Loucy (cell line): ENCODE results near the gene GALR2.

Experiments
- EZH2phosphoT487 ChIP-seq: fragments of 200-600 bp; IDR thresholded peaks from 2 replicates; pipeline ENCODE4 v1.6.1; 2018; ENCODE audit warnings: antibody characterized with exemption, mild to moderate bottlenecking, moderate library complexity, borderline replicate concordance
- TF ChIP-seq, protein P1 (sequence below): fragments of 200-600 bp; sonication (generic); conservative IDR thresholded peaks from 2 replicates; pipeline ENCODE4 v1.5.1; 2014; ENCODE audit warnings: mild to moderate bottlenecking, antibody characterized with exemption, low read length

DNA sequence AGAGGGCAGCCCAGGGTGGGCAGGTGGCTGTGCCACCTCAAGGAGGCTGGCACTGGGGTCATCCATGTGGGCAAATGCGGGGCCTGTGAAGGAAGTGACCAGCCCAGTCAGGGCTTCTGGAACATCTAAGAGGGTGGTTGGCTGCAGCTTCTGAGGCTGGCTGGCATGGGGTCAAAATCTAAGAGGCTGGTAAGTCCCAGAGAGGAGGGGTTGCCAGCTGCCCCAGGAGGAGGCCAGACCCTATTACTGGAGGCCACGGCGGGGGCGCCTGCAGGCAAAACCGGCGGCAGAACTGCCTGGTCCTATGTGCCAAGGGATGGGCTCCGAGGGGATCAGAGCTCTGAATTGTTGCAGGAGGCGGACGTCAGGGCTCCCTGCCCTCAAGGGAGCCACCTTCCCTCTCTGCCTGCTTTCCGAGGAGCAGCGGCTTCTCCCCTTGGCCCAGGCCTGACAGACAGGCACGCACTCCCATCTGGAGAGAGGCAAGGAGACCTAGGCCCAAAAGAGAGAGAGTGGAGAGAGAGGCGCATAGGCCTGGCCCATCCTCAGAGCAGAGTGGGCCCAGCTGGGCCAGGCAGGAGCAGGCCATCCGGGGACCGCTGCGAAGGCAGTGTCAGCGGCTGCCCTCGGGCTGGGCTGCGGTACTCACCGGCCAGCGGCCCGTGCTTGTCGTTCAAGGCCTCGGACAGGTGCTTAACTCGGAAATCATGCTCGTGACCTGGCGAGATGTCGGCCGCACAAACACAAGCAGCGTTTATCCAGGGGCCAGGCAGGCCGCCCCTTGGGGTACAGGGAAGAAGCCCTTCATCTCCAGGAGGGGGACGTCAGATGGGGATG is 15.3 kb downstream of the GALR2 start:
- TF ChIP-seq, protein P1, sequence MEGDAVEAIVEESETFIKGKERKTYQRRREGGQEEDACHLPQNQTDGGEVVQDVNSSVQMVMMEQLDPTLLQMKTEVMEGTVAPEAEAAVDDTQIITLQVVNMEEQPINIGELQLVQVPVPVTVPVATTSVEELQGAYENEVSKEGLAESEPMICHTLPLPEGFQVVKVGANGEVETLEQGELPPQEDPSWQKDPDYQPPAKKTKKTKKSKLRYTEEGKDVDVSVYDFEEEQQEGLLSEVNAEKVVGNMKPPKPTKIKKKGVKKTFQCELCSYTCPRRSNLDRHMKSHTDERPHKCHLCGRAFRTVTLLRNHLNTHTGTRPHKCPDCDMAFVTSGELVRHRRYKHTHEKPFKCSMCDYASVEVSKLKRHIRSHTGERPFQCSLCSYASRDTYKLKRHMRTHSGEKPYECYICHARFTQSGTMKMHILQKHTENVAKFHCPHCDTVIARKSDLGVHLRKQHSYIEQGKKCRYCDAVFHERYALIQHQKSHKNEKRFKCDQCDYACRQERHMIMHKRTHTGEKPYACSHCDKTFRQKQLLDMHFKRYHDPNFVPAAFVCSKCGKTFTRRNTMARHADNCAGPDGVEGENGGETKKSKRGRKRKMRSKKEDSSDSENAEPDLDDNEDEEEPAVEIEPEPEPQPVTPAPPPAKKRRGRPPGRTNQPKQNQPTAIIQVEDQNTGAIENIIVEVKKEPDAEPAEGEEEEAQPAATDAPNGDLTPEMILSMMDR = no peak
- TF ChIP-seq EZH2phosphoT487 = no peak
